ENCODE data around the gene DDX51.
"Not testable (repeated sequence)": the region's sequence is repeated elsewhere in the genome, so short reads cannot be mapped to it uniquely, and the experiment has no call there.

DDX51 gene

DNA sequence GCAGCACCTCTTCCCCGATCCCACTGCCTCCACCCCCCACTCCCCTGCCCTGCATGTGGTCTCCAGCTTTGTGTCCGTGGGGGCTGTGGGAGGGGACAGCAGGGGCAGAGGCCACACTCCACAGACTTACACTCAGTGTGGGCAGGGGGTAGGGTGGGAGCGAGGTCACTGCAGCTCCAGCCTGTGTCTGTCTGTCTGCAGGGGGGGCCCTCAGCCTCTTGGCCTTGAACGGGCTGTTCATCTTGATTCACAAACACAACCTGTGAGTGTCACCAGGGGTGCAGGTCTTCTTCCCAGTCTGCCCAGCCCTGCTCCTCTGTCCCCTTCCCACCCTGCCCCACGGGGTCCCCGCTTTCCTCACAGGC is 6.6 kb upstream of the DDX51 start:
- no peak overlapping the region for H2AK5ac ChIP-seq (ENCODE audit: low read length)
- H3K14ac ChIP-seq (ENCODE audit: low read length): no peak overlapping the region
- H3K27ac ChIP-seq (ENCODE audit: low read depth, low read length): no peak overlapping the region
- H2AFZ ChIP-seq (ENCODE audit: insufficient read depth, low read length, poor library complexity): no peak overlapping the region
- no peaks in the 10 kb centered on the region for H3K27me3 ChIP-seq (ENCODE audit: insufficient read depth, low read length)
- no CpG with 5 or more reads among the region's 6 CpGs for WGBS (ENCODE audit: extremely low coverage, insufficient coverage, insufficient read length)
- H3K18ac ChIP-seq (ENCODE audit: low read length): no peak overlapping the region
- H3K4me1 ChIP-seq (ENCODE audit: control insufficient read depth in 1 of 2, insufficient read depth in 2 of 2, low read length in 2 of 2): no peaks in the 10 kb centered on the region
- no peaks in the 10 kb centered on the region for H3K79me1 ChIP-seq (ENCODE audit: low read length)
- H3K36me3 ChIP-seq (ENCODE audit: control insufficient read depth in 1 of 2, insufficient read depth in 2 of 2, low read length in 2 of 2): peaks cover 37 to 43% of the 10 kb centered on the region in 2 experiments
- no peak for DNase-seq
- no peak overlapping the region for H4K91ac ChIP-seq (ENCODE audit: low read depth, low read length)
- H3K9me3 ChIP-seq (ENCODE audit: insufficient read depth, low read depth, low read length): peaks cover 8% of the 10 kb centered on the region
- no peak overlapping the region for H2BK12ac ChIP-seq (ENCODE audit: low read length)
- no peak overlapping the region for H3K4me3 ChIP-seq (ENCODE audit: low read depth, low read length)
- H4K8ac ChIP-seq (ENCODE audit: low read depth, low read length): no peak overlapping the region
- H3K4me2 ChIP-seq (ENCODE audit: low read length): no peak overlapping the region
- H3K9ac ChIP-seq (ENCODE audit: low read length): no peak overlapping the region
- H2BK120ac ChIP-seq (ENCODE audit: insufficient read depth, low read length, poor library complexity): no peak overlapping the region
- no peak overlapping the region for H3K4ac ChIP-seq (ENCODE audit: low read depth, low read length)
- no peak overlapping the region for H2BK5ac ChIP-seq (ENCODE audit: low read depth, low read length, poor library complexity)
- no peak overlapping the region for H4K12ac ChIP-seq (ENCODE audit: low read depth, low read length)
- no peaks in the 10 kb centered on the region for H3K79me2 ChIP-seq (ENCODE audit: control insufficient read depth, insufficient read depth, low read length, poor library complexity)
- H3K23ac ChIP-seq (ENCODE audit: low read length): no peak overlapping the region

DNA sequence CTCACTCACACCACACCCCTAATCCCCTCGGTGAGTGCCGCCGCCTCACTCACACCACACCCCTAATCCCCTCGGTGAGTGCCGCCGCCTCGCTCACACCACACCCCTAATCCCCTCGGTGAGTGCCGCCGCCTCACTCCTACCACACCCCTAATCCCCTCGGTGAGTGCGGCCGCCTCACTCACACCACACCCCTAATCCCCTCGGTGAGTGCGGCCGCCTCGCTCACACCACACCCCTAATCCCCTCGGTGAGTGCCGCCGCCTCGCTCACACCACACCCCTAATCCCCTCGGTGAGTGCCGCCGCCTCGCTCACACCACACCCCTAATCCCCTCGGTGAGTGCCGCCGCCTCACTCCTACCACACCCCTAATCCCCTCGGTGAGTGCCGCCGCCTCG is 5.4 kb upstream of the DDX51 start:
- H3K4me3 ChIP-seq (ENCODE audit: low read depth, low read length): peak overlapping the region; percentile 2
- H2AK5ac ChIP-seq (ENCODE audit: low read length); H4K12ac ChIP-seq (ENCODE audit: low read depth, low read length); H3K4me2 ChIP-seq (ENCODE audit: low read length); H3K27me3 ChIP-seq (ENCODE audit: insufficient read depth, low read length); H2AFZ ChIP-seq (ENCODE audit: insufficient read depth, low read length, poor library complexity); H2BK120ac ChIP-seq (ENCODE audit: insufficient read depth, low read length, poor library complexity); H3K18ac ChIP-seq (ENCODE audit: low read length); H3K23ac ChIP-seq (ENCODE audit: low read length); H3K79me1 ChIP-seq (ENCODE audit: low read length); H2BK5ac ChIP-seq (ENCODE audit: low read depth, low read length, poor library complexity); H3K14ac ChIP-seq (ENCODE audit: low read length); H3K9me3 ChIP-seq (ENCODE audit: insufficient read depth, low read depth, low read length); H4K91ac ChIP-seq (ENCODE audit: low read depth, low read length); H3K4ac ChIP-seq (ENCODE audit: low read depth, low read length); H3K4me1 ChIP-seq (ENCODE audit: control insufficient read depth in 1 of 2, insufficient read depth in 2 of 2, low read length in 2 of 2); H3K79me2 ChIP-seq (ENCODE audit: control insufficient read depth, insufficient read depth, low read length, poor library complexity); H4K8ac ChIP-seq (ENCODE audit: low read depth, low read length); H3K9ac ChIP-seq (ENCODE audit: low read length); H3K27ac ChIP-seq (ENCODE audit: low read depth, low read length); DNase-seq; H2BK12ac ChIP-seq (ENCODE audit: low read length): not testable (repeated sequence)
- peaks cover 37 to 41% of the 10 kb centered on the region in 2 experiments for H3K36me3 ChIP-seq (ENCODE audit: control insufficient read depth in 1 of 2, insufficient read depth in 2 of 2, low read length in 2 of 2)
- no CpG with 5 or more reads among the region's 32 CpGs for WGBS (ENCODE audit: extremely low coverage, insufficient coverage, insufficient read length)

DNA sequence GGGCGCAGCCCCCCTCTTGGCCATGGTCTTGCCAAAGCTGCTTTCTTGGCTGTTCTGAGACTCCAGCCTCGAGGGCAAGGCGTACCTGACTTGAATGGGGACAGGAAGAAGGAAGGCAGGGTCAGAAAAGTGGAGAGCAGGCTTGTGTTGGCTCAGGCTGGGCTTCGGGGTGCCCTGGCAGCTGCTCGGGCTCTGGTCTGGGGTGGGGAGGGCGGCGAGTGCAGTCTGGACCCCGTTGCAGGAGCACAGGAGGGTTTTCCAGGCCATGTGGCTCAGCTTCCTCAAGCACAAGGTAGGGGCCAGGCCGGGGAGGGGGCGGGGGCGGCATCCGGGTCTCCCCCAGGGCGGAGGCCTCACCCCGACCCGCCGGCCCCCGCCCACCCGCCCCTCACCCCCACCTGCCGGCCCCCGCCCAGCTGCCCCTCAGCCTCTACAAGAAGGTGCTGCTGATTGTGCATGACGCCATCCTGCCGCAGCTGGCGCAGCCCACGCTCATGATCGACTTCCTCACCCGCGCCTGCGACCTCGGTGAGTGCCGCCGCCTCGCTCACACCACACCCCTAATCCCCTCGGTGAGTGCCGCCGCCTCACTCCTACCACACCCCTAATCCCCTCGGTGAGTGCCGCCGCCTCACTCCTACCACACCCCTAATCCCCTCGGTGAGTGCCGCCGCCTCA is 4.4 kb upstream of the DDX51 start:
- no peak overlapping the region for H2BK12ac ChIP-seq (ENCODE audit: low read length)
- no peak for DNase-seq

DNA sequence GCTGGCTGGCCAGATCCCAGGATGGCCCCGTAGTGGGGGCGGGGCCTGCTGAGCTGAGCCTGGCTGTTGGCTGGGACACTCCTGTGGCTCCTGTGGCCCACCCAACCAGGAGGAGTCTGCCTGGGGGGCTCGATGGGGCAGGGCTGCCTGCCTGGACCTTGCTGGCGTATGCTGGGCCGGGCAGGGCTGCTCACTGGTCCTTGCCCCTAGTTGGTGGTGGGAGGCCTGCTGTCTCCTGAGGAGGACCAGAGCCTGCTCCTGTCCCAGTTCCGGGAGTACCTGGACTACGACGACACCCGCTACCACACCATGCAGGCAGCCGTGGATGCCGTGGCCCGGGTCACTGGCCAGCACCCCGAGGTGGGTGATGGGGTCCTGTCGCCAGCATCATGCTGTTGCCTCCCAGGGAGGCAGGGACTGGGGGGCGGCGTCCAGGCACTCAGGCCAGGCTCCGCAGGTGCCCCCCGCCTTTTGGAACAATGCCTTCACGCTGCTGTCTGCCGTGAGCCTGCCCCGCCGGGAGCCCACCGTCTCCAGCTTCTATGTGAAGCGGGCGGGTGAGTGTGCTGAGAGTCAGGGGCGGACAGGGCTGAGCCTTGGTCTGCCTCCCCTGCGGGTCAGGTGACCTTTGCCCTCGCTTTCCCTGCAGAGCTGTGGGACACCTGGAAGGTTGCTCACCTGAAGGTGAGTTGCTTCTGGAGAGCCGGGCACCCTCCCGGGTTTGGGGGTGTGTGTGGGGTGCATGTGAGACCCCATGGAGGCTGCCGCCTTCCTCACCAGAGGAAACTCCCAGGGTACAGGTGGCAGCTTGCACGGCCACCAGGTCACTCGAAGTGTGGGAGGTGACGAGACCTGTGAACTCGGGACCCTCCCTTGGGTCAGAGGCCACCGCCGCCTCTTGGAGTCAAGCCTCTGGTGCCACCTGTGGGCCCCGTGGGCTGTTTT is 3.6 kb upstream of the DDX51 start:
- no peak overlapping the region for H2AFZ ChIP-seq (ENCODE audit: insufficient read depth, low read length, poor library complexity)
- no peak overlapping the region for H2BK12ac ChIP-seq (ENCODE audit: low read length)
- no peak overlapping the region for H4K91ac ChIP-seq (ENCODE audit: low read depth, low read length)
- peaks cover 38 to 41% of the 10 kb centered on the region in 2 experiments for H3K36me3 ChIP-seq (ENCODE audit: control insufficient read depth in 1 of 2, insufficient read depth in 2 of 2, low read length in 2 of 2)
- H3K9ac ChIP-seq (ENCODE audit: low read length): no peak overlapping the region
- no peak overlapping the region for H3K4ac ChIP-seq (ENCODE audit: low read depth, low read length)
- DNase-seq: no peak
- no peak overlapping the region for H3K4me3 ChIP-seq (ENCODE audit: low read depth, low read length)
- no peak overlapping the region for H3K27ac ChIP-seq (ENCODE audit: low read depth, low read length)
- H3K9me3 ChIP-seq (ENCODE audit: insufficient read depth, low read depth, low read length): peaks cover 2% of the 10 kb centered on the region
- H2AK5ac ChIP-seq (ENCODE audit: low read length): no peak overlapping the region
- H2BK120ac ChIP-seq (ENCODE audit: insufficient read depth, low read length, poor library complexity): no peak overlapping the region
- H4K12ac ChIP-seq (ENCODE audit: low read depth, low read length): no peak overlapping the region
- no peak overlapping the region for H4K8ac ChIP-seq (ENCODE audit: low read depth, low read length)
- H3K23ac ChIP-seq (ENCODE audit: low read length): no peak overlapping the region
- peaks cover 2% of the 10 kb centered on the region for H3K79me1 ChIP-seq (ENCODE audit: low read length)
- H3K4me1 ChIP-seq (ENCODE audit: control insufficient read depth in 1 of 2, insufficient read depth in 2 of 2, low read length in 2 of 2): peaks cover 10 to 15% of the 10 kb centered on the region in 2 experiments
- no peak overlapping the region for H3K18ac ChIP-seq (ENCODE audit: low read length)
- peaks cover 6% of the 10 kb centered on the region for H3K79me2 ChIP-seq (ENCODE audit: control insufficient read depth, insufficient read depth, low read length, poor library complexity)
- WGBS (ENCODE audit: extremely low coverage, insufficient coverage, insufficient read length): no CpG with 5 or more reads among the region's 38 CpGs
- no peak overlapping the region for H3K4me2 ChIP-seq (ENCODE audit: low read length)
- no peak overlapping the region for H2BK5ac ChIP-seq (ENCODE audit: low read depth, low read length, poor library complexity)
- no peak overlapping the region for H3K14ac ChIP-seq (ENCODE audit: low read length)
- no peaks in the 10 kb centered on the region for H3K27me3 ChIP-seq (ENCODE audit: insufficient read depth, low read length)

More for the DNA sequence above, 4.4 kb upstream of the DDX51 start:
- Histone ChIP-seq H2BK120ac (ENCODE audit: insufficient read depth, low read length, poor library complexity) (no peak overlapping the region), H2AK5ac (ENCODE audit: low read length) (no peak overlapping the region), H3K27me3 (ENCODE audit: insufficient read depth, low read length) (no peaks in the 10 kb centered on the region), H4K8ac (ENCODE audit: low read depth, low read length) (no peak overlapping the region), H3K4me2 (ENCODE audit: low read length) (no peak overlapping the region), H3K9me3 (ENCODE audit: insufficient read depth, low read depth, low read length) (peaks cover 2% of the 10 kb centered on the region), H3K4me3 (ENCODE audit: low read depth, low read length) (no peak overlapping the region), H3K9ac (ENCODE audit: low read length) (no peak overlapping the region), H2AFZ (ENCODE audit: insufficient read depth, low read length, poor library complexity) (no peak overlapping the region), H4K12ac (ENCODE audit: low read depth, low read length) (no peak overlapping the region), H2BK5ac (ENCODE audit: low read depth, low read length, poor library complexity) (no peak overlapping the region), H3K18ac (ENCODE audit: low read length) (no peak overlapping the region), H3K4me1 (ENCODE audit: control insufficient read depth in 1 of 2, insufficient read depth in 2 of 2, low read length in 2 of 2) (peaks cover 4 to 7% of the 10 kb centered on the region in 2 experiments), H3K4ac (ENCODE audit: low read depth, low read length) (no peak overlapping the region), H3K79me1 (ENCODE audit: low read length) (peaks cover 2% of the 10 kb centered on the region), H3K36me3 (ENCODE audit: control insufficient read depth in 1 of 2, insufficient read depth in 2 of 2, low read length in 2 of 2) (peaks cover 37 to 41% of the 10 kb centered on the region in 2 experiments), H3K27ac (ENCODE audit: low read depth, low read length) (no peak overlapping the region), H4K91ac (ENCODE audit: low read depth, low read length) (no peak overlapping the region), H3K23ac (ENCODE audit: low read length) (no peak overlapping the region), H3K14ac (ENCODE audit: low read length) (no peak overlapping the region), H3K79me2 (ENCODE audit: control insufficient read depth, insufficient read depth, low read length, poor library complexity) (peaks cover 6% of the 10 kb centered on the region)
- no CpG with 5 or more reads among the region's 41 CpGs for WGBS (ENCODE audit: extremely low coverage, insufficient coverage, insufficient read length)
